Vagina (tissue), 2 donors: ENCODE data around the gene SYTL3.
A peak's percentile ranks its signal among the peaks of the same experiment; 100 is the strongest.

ENCODE experiments used
- POLR2A ChIP-seq, 2 donors: fragments of 450-650 bp; IDR thresholded peaks; one replicate each; pipeline ENCODE4 v1.6.1; 2017; ENCODE audit warnings: antibody characterized with exemption in 2 of 2, mild to moderate bottlenecking in 2 of 2, moderate library complexity in 2 of 2
- POLR2AphosphoS5 ChIP-seq, 2 donors: sonication (generic); formaldehyde crosslinking; IDR thresholded peaks; one replicate each; pipeline ENCODE4 v1.9.0; 2017; ENCODE audit warnings: antibody characterized with exemption in 2 of 2, mild to moderate bottlenecking in 2 of 2, low read depth in 1 of 2; ENCODE audit not compliant: insufficient read depth in 1 of 2
- TF ChIP-seq, protein P1 (sequence below), 3 experiments: fragments of 450-650 bp in 2 of 3; fragments of 200-600 bp in 1 of 3; sonication (generic) in 1 of 3; IDR thresholded peaks; one replicate each; pipeline ENCODE4 v1.5.1; 2017 to 2019; ENCODE audit warnings: antibody characterized with exemption in 3 of 3, mild to moderate bottlenecking in 2 of 3, moderate library complexity in 2 of 3

DNA sequence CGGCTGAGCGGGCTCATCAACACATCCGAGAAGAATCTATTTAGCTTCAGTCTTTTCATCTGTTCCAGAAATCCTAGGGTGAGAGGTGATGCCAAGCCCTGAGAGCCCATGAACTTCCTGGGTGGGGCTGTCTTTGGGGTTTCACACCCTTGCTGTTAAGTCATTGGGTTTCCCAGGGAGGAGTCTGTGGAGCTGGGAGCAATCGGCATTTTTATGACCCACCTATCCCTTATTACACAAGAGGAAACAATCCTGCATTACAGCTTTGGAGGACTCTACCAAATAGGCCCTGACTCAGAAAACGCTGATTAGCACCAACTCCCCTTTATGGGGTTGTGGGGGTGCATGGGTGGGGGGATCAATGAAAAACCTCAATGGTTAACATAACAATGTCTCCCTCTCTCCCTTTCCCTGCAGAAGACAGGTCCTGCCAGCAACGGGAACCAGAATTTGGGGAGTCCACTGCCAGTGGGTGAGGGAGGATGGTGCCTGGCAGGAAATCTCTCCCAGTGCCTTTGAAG, 123.1 kb downstream of the SYTL3 start:
- TF ChIP-seq POLR2AphosphoS5 (IDR thresholded peaks at IDR 0.05; ENCODE audit: insufficient read depth in 1 of 2, low read depth in 1 of 2) (peak in 1 of 2 donors; percentile 77), POLR2A (IDR thresholded peaks at IDR 0.05) (no peak)
- TF ChIP-seq, protein P1, sequence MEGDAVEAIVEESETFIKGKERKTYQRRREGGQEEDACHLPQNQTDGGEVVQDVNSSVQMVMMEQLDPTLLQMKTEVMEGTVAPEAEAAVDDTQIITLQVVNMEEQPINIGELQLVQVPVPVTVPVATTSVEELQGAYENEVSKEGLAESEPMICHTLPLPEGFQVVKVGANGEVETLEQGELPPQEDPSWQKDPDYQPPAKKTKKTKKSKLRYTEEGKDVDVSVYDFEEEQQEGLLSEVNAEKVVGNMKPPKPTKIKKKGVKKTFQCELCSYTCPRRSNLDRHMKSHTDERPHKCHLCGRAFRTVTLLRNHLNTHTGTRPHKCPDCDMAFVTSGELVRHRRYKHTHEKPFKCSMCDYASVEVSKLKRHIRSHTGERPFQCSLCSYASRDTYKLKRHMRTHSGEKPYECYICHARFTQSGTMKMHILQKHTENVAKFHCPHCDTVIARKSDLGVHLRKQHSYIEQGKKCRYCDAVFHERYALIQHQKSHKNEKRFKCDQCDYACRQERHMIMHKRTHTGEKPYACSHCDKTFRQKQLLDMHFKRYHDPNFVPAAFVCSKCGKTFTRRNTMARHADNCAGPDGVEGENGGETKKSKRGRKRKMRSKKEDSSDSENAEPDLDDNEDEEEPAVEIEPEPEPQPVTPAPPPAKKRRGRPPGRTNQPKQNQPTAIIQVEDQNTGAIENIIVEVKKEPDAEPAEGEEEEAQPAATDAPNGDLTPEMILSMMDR (IDR thresholded peaks at IDR 0.05): no peak
